ENCODE measurements around the gene SNN. TPM values are rescaled to one million over a fixed set of nuclear protein-coding genes. Genes with fewer than 3 reads are reported as not detected.

Gene SNN
- total RNA-seq, 2 donors from 2014 or later = 28.9 to 35.1 TPM

- 93 to 97% methylated on average over 10 to 16 of the region's 16 CpGs for WGBS, 2 experiments (ENCODE audit: insufficient coverage in 1 of 2, insufficient read length in 1 of 2)
- H3K9me3 Mint-ChIP-seq = no peaks in the 10 kb centered on the region
- no peaks in the 10 kb centered on the region for H3K27me3 ChIP-seq (ENCODE audit: control insufficient read depth, insufficient read depth, low read length, poor library complexity, severe bottlenecking)
- no peaks in the 10 kb centered on the region for H3K9me3 ChIP-seq (ENCODE audit: control insufficient read depth, low read length)
- H3K4me3 Mint-ChIP-seq = no peak overlapping the region
- no peak overlapping the region for H3K27ac Mint-ChIP-seq
- no peaks in the 10 kb centered on the region for H3K36me3 Mint-ChIP-seq (ENCODE audit: low read depth)
- H3K4me3 ChIP-seq (ENCODE audit: low read length) = no peak overlapping the region
- no peak overlapping the region for H3K9ac ChIP-seq (ENCODE audit: extremely low read depth, low read length, poor library complexity, severe bottlenecking)
- no peak for TF ChIP-seq CTCF (conservative IDR thresholded peaks at IDR 0.05)
- no peak overlapping the region for H3K27ac ChIP-seq (ENCODE audit: low read depth, low read length)
- H3K4me1 ChIP-seq (ENCODE audit: control insufficient read depth, insufficient read depth, low read length) = no peaks in the 10 kb centered on the region
- no peaks in the 10 kb centered on the region for H3K27me3 Mint-ChIP-seq (ENCODE audit: insufficient read depth)
- DNase-seq = no peak
- H3K4me1 Mint-ChIP-seq = peaks cover 4% of the 10 kb centered on the region
- H3K36me3 ChIP-seq (ENCODE audit: control insufficient read depth, insufficient read depth, low read length) = no peaks in the 10 kb centered on the region
Measured at GRCh38 chr16:11626657-11627291, 41.5 kb upstream of the SNN start.

GRCh38 chr16:11627292-11627663 lies 41.0 kb upstream of the SNN start:
- TF ChIP-seq CTCF (conservative IDR thresholded peaks at IDR 0.05) = no peak
- Mint-ChIP-seq H3K27me3 (ENCODE audit: insufficient read depth) (no peaks in the 10 kb centered on the region), H3K4me1 (peaks cover 2% of the 10 kb centered on the region), H3K9me3 (no peaks in the 10 kb centered on the region), H3K27ac (no peak overlapping the region), H3K4me3 (no peak overlapping the region), H3K36me3 (ENCODE audit: low read depth) (no peaks in the 10 kb centered on the region)
- Histone ChIP-seq H3K9ac (ENCODE audit: extremely low read depth, low read length, poor library complexity, severe bottlenecking) (no peak overlapping the region), H3K9me3 (ENCODE audit: control insufficient read depth, low read length) (no peaks in the 10 kb centered on the region), H3K4me3 (ENCODE audit: low read length) (no peak overlapping the region), H3K4me1 (ENCODE audit: control insufficient read depth, insufficient read depth, low read length) (no peaks in the 10 kb centered on the region), H3K27ac (ENCODE audit: low read depth, low read length) (no peak overlapping the region), H3K27me3 (ENCODE audit: control insufficient read depth, insufficient read depth, low read length, poor library complexity, severe bottlenecking) (no peaks in the 10 kb centered on the region), H3K36me3 (ENCODE audit: control insufficient read depth, insufficient read depth, low read length) (no peaks in the 10 kb centered on the region)
- no peak for DNase-seq
- 95 to 100% methylated on average over 5 of the region's 5 CpGs for WGBS, 2 experiments (ENCODE audit: insufficient coverage in 1 of 2, insufficient read length in 1 of 2)

- 91 to 96% methylated on average over 11 to 15 of the region's 15 CpGs for WGBS, 2 experiments (ENCODE audit: insufficient coverage in 1 of 2, insufficient read length in 1 of 2)
- no peak for DNase-seq
- Mint-ChIP-seq H3K9me3 (no peaks in the 10 kb centered on the region), H3K36me3 (ENCODE audit: low read depth) (no peaks in the 10 kb centered on the region), H3K27ac (no peak overlapping the region), H3K4me3 (no peak overlapping the region), H3K27me3 (ENCODE audit: insufficient read depth) (no peaks in the 10 kb centered on the region), H3K4me1 (peaks cover 5% of the 10 kb centered on the region)
- no peak for TF ChIP-seq CTCF (conservative IDR thresholded peaks at IDR 0.05)
- no peaks in the 10 kb centered on the region for H3K27me3 ChIP-seq (ENCODE audit: control insufficient read depth, insufficient read depth, low read length, poor library complexity, severe bottlenecking)
- no peaks in the 10 kb centered on the region for H3K36me3 ChIP-seq (ENCODE audit: control insufficient read depth, insufficient read depth, low read length)
- H3K9me3 ChIP-seq (ENCODE audit: control insufficient read depth, low read length) = no peaks in the 10 kb centered on the region
- peaks cover 4% of the 10 kb centered on the region for H3K4me1 ChIP-seq (ENCODE audit: control insufficient read depth, insufficient read depth, low read length)
- H3K9ac ChIP-seq (ENCODE audit: extremely low read depth, low read length, poor library complexity, severe bottlenecking) = no peak overlapping the region
- no peak overlapping the region for H3K27ac ChIP-seq (ENCODE audit: low read depth, low read length)
- no peak overlapping the region for H3K4me3 ChIP-seq (ENCODE audit: low read length)
Measured at GRCh38 chr16:11627822-11628457, 40.3 kb upstream of the SNN start.

Measured in endodermal cell (in vitro differentiated cells).